ENCODE measurements around the gene SERPIND1. TPM values are rescaled to one million over a fixed set of nuclear protein-coding genes. Genes with fewer than 3 reads are reported as not detected.

The SERPIND1 gene
- total RNA-seq, 1 donor from 2014 or later = not detected

DNA sequence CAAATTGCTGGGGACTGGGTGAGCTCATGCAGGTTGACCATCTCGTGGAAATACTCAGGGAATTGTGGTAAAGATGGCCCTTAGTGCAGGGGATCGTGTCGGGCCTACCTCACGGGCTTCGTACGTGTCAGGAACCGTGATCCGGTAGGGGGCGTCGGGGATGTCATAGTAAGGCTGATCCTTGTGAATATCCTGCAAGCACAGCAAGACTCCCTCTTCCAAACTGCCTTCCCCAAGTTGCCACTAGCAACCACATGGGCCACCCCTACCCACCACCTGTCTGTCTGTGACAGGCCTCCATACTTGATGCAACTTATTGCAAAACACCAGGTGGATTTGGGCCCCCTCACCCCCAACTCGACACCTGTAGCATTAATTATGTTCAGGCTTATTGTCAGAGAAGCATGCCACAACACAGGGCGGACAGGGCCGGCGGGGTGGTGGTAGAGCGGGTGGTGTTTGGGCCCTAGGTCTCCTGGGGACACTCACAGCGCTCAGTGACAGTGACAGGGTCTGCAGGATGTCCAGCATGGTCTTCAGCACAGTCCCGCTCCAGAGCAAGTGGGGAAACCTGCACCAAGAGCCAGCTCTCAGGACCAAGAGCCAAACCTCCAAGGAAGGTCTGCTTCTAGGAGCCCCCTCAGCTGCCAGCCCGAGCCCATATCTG is 22.6 kb upstream of the SERPIND1 start:
- Mint-ChIP-seq H3K27ac (no peak overlapping the region), H3K27me3 (ENCODE audit: low read depth) (no peaks in the 10 kb centered on the region), H3K4me3 (ENCODE audit: low read depth) (no peak overlapping the region), H3K36me3 (ENCODE audit: low read depth) (peaks cover 19% of the 10 kb centered on the region), H3K9me3 (no peaks in the 10 kb centered on the region), H3K4me1 (ENCODE audit: low read depth) (no peaks in the 10 kb centered on the region)
- DNase-seq (ENCODE audit: low spot score) = no peak
- intact Hi-C loops (cut with micrococcal nuclease) = no loop called here

DNA sequence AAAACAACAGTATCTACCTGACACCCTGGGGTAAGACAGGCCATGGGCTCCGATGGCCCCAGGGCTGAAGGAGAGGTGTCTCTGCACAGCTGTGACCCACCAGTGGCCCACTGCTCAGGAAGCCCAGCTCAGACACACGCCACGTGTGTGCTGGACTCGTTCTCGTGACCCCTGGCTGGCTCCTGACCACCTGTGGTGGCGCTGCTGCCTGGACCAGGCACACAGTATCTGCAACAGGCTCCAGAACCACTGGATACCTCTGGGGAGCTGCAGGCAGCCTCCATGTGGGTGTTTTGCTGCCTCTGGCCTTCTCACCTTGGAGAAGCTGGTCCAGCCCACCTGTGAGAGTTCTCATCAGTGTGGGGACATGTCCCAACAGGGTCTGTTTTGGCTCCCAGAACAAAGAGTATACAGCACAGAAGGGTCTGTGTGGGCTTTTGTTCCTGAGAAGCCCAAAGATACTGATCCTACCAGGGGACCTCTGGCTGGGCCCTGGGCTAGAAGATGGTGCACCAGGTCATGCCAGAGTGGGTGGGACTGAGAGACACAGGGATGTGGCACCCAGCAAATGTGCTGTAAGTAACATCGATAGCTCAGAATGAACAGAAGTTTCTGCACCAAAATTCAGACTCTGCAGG is 21.7 kb upstream of the SERPIND1 start:
- H3K9me3 Mint-ChIP-seq = no peaks in the 10 kb centered on the region
- H3K27me3 Mint-ChIP-seq (ENCODE audit: low read depth) = no peaks in the 10 kb centered on the region
- no peak overlapping the region for H3K27ac Mint-ChIP-seq
- intact Hi-C loops (cut with micrococcal nuclease) = no loop called here
- no peak for DNase-seq (ENCODE audit: low spot score)
- no peaks in the 10 kb centered on the region for H3K4me1 Mint-ChIP-seq (ENCODE audit: low read depth)
- H3K36me3 Mint-ChIP-seq (ENCODE audit: low read depth) = peaks cover 16% of the 10 kb centered on the region
- no peak overlapping the region for H3K4me3 Mint-ChIP-seq (ENCODE audit: low read depth)

DNA sequence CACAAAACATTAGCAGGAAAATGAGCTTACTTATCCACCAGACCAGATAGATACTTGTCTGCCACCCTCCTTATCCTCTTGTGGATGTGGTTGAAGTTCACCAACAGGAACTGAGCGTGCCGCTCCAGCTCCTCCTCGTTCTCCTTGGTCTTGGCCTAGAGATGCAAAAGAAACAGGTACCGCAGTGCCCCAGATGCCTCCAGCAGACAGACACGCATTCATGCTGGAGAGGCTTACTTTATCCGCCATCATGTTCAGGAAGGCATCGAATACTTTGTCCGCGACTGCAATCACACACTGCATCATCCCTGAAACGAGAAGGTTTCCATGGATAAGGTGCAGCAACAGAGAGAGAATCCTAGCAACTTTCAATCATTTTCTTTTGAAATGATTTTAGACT is 21.0 kb upstream of the SERPIND1 start:
- Mint-ChIP-seq H3K9me3 (no peaks in the 10 kb centered on the region), H3K4me3 (ENCODE audit: low read depth) (no peak overlapping the region), H3K4me1 (ENCODE audit: low read depth) (no peaks in the 10 kb centered on the region), H3K27me3 (ENCODE audit: low read depth) (no peaks in the 10 kb centered on the region), H3K36me3 (ENCODE audit: low read depth) (peaks cover 20% of the 10 kb centered on the region), H3K27ac (no peak overlapping the region)
- intact Hi-C loops (cut with micrococcal nuclease) = no loop called here
- no peak for DNase-seq (ENCODE audit: low spot score)

DNA sequence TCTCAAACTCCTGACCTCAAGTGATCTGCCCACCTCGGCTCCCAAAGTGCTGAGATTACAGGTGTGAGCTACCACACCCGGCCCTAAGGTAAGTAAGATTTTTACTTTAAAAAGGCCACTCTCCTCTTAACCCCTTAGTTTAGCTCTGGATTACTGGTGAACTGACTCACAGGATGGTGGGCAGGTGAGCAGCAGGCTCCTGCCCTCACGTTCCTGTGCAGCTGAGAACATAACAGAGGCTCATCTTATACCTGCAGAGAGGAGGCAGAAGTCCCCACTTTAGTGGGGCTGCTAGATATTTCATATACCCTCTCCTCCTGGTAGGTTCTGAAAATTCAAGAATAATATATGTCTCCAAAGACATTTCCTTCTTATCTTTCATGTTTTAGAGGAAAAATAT is 17.1 kb upstream of the SERPIND1 start:
- intact Hi-C loops (cut with micrococcal nuclease) = no loop called here
- no peaks in the 10 kb centered on the region for H3K4me1 Mint-ChIP-seq (ENCODE audit: low read depth)

DNA sequence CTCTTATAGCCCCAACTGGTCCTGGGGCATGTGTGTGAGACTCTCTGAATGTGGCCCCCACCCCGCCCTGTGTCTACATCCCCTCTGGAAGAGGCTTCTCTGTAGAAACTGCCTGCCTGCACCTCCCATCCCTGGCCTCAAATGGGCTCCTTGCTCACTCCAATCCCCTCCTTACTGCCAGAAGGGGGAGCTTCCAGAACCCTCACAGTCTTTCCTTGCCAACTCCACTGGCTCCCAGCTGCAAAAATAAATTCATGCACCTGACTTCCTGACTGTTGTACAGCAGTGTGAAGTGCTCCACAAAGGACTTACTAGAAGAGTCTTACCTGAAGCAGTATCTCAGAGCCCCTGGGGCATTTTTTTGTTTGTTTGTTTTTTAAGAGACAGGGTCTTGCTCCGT is 15.2 kb upstream of the SERPIND1 start:
- peaks cover 42% of the 10 kb centered on the region for H3K36me3 Mint-ChIP-seq (ENCODE audit: low read depth)
- DNase-seq (ENCODE audit: low spot score) = no peak
- H3K27me3 Mint-ChIP-seq (ENCODE audit: low read depth) = no peaks in the 10 kb centered on the region
- H3K4me3 Mint-ChIP-seq (ENCODE audit: low read depth) = no peak overlapping the region
- no peaks in the 10 kb centered on the region for H3K9me3 Mint-ChIP-seq
- no peak overlapping the region for H3K27ac Mint-ChIP-seq
- H3K4me1 Mint-ChIP-seq (ENCODE audit: low read depth) = no peaks in the 10 kb centered on the region
- intact Hi-C loops (cut with micrococcal nuclease) = no loop called here

More for the DNA sequence above, 17.1 kb upstream of the SERPIND1 start:
- no peak overlapping the region for H3K4me3 Mint-ChIP-seq (ENCODE audit: low read depth)
- peaks cover 34% of the 10 kb centered on the region for H3K36me3 Mint-ChIP-seq (ENCODE audit: low read depth)
- no peaks in the 10 kb centered on the region for H3K27me3 Mint-ChIP-seq (ENCODE audit: low read depth)
- no peak overlapping the region for H3K27ac Mint-ChIP-seq
- no peak for DNase-seq (ENCODE audit: low spot score)
- H3K9me3 Mint-ChIP-seq = no peaks in the 10 kb centered on the region

DNA sequence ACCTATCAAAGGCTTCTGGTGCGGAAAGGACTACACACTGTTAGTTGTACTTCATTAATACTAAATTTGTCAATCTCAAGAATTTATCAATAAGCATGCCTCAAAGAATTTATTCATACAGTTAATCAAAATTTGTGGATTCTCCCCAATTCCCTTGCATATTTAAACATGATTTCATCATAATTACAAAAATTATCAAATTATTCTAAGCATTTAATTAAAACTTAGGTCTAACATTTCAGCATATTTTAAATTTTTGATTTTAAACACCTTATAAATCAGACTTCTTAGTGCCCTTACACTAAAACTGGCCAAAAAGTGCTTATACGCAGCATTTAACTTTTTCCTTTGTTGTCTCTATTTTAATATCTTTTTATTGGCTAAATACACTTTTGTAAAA is 13.8 kb upstream of the SERPIND1 start:
- DNase-seq (ENCODE audit: low spot score) = no peak
- no peaks in the 10 kb centered on the region for H3K4me1 Mint-ChIP-seq (ENCODE audit: low read depth)
- H3K36me3 Mint-ChIP-seq (ENCODE audit: low read depth) = peaks cover 52% of the 10 kb centered on the region
- intact Hi-C loops (cut with micrococcal nuclease) = no loop called here
- H3K27me3 Mint-ChIP-seq (ENCODE audit: low read depth) = no peaks in the 10 kb centered on the region
- H3K9me3 Mint-ChIP-seq = no peaks in the 10 kb centered on the region
- no peak overlapping the region for H3K27ac Mint-ChIP-seq
- no peak overlapping the region for H3K4me3 Mint-ChIP-seq (ENCODE audit: low read depth)

DNA sequence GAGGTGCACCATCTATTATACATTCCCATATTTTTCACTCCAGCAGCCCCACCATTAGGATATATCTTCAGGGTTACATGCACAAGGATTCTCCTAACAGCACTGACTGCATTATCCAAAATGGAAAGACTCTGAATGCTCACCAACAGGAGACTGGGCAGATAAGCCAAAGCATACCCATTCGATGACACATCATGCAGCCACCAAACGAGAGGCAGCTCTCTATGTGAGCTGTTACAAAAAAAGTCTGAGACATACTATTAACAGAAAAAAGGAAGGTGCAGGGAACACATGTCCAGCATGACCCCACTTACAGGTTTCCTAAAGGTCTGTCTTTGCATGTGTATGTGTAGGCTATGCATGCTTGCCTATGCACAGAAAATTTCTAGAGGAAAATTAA is 12.4 kb upstream of the SERPIND1 start:
- Mint-ChIP-seq H3K4me3 (ENCODE audit: low read depth) (no peak overlapping the region), H3K27ac (no peak overlapping the region), H3K27me3 (ENCODE audit: low read depth) (no peaks in the 10 kb centered on the region), H3K36me3 (ENCODE audit: low read depth) (peaks cover 60% of the 10 kb centered on the region), H3K4me1 (ENCODE audit: low read depth) (no peaks in the 10 kb centered on the region), H3K9me3 (no peaks in the 10 kb centered on the region)
- intact Hi-C loops (cut with micrococcal nuclease) = no loop called here
- no peak for DNase-seq (ENCODE audit: low spot score)

DNA sequence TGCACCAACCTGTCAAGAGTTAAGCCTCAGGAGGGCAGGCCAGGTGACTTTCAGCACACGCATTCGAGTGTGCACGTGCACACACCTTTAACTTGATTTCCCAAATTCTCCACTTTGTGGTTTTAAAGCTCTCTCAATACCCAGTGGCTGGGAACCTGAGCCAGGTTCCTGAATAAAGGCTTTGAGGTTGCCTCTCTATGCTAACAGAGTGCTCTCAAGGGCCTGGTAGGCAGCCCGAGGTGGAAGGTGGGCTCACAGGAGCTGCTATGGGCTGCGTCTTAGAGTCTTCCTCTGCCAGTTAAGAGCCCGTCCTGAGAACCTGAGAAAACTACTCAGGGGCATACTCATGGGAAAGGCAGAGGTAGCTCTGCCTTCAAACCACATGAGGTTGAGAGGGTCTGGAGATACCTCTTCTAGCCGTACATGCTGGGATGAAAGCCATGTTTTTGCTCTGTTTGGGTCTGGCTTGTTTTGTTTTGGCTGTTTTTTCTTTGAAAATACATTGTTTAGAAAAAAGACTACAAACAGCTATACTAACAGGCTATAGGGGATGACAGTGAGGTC is 11.6 kb upstream of the SERPIND1 start:
- Mint-ChIP-seq H3K4me3 (ENCODE audit: low read depth) (no peak overlapping the region), H3K36me3 (ENCODE audit: low read depth) (peaks cover 54% of the 10 kb centered on the region), H3K27ac (no peak overlapping the region), H3K4me1 (ENCODE audit: low read depth) (no peaks in the 10 kb centered on the region), H3K9me3 (no peaks in the 10 kb centered on the region), H3K27me3 (ENCODE audit: low read depth) (no peaks in the 10 kb centered on the region)
- intact Hi-C loops (cut with micrococcal nuclease) = no loop called here
- DNase-seq (ENCODE audit: low spot score) = no peak

DNA sequence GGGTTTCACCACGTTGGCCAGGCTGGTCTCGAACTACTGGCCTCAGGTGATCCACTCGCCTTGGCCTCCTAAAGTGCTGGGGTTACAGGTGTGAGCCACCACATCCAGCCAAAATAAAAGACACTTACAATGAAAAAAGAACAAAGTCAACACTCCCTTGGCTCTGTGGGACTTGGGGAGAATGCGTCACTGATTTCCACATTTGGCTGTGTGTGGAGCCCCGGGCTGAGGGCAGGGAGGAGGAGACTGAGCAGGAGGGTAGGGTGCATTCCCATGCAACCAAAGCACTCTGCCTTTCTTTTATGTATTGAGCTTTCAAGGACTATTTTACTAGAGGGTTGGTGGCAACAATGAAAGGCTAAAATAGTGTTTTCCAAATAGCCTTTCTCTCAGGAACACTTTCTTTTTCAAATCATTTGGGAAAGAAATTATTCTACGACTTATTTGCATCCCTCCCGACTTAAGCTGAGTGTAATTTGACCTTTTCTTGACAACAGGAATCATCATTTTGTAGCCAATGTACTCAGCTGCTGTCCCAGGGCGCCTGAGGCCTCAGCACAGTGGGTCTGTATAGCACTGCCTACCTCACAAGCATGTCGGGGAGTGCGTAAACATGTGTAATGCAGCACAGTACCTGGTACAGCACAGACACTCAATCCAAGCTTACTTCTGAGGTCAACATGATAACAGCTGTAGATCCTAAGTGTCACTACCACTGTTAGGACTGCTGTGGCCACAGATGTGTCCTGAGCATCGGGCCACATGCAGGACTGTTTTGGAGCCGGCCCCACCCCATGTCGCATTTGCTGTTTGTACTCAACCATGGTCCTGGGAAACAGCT is 10.1 kb upstream of the SERPIND1 start:
- Mint-ChIP-seq H3K27me3 (ENCODE audit: low read depth) (no peaks in the 10 kb centered on the region), H3K36me3 (ENCODE audit: low read depth) (peaks cover 45% of the 10 kb centered on the region), H3K9me3 (no peaks in the 10 kb centered on the region), H3K27ac (no peak overlapping the region), H3K4me1 (ENCODE audit: low read depth) (peaks cover 4% of the 10 kb centered on the region), H3K4me3 (ENCODE audit: low read depth) (no peak overlapping the region)
- DNase-seq (ENCODE audit: low spot score) = no peak
- intact Hi-C loops (cut with micrococcal nuclease) = no loop called here

DNA sequence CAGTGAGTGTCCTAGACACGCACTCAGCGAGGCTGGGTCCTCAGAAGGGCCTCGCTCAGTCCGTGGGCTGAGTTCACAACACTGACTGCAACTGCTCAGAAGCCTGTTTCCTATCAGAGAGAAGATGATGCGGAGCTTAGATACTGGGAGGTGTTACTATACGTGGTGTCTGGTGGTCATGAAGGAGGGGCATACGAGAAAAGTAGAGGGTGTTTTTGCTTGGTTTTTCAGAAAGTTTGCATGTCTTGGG is 9.5 kb upstream of the SERPIND1 start:
- no peaks in the 10 kb centered on the region for H3K27me3 Mint-ChIP-seq (ENCODE audit: low read depth)
- intact Hi-C loops (cut with micrococcal nuclease) = no loop called here

DNA sequence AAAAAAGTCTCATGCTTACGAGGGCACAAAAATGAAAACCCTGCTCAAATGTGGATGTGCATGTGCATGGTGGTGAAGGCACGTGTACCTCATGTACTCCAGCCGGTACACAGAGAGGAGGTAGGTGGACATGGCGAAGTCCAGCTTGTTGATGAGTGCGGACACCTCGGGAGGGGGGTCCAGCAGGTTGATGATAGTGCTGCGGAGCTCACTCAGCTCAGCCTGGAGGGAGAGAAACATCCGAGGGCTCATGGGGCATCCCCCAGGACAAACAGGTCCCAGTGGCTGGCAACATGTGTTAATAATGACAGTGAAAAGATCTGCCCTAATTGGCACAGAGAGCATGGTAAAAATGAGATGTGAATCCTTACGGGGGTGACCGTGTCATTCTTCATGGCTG is 9.2 kb upstream of the SERPIND1 start:
- intact Hi-C loops (cut with micrococcal nuclease) = no loop called here
- no peaks in the 10 kb centered on the region for H3K9me3 Mint-ChIP-seq
- peaks cover 4% of the 10 kb centered on the region for H3K4me1 Mint-ChIP-seq (ENCODE audit: low read depth)
- no peaks in the 10 kb centered on the region for H3K27me3 Mint-ChIP-seq (ENCODE audit: low read depth)
- H3K36me3 Mint-ChIP-seq (ENCODE audit: low read depth) = peaks cover 42% of the 10 kb centered on the region
- no peak overlapping the region for H3K4me3 Mint-ChIP-seq (ENCODE audit: low read depth)
- no peak for DNase-seq (ENCODE audit: low spot score)
- no peak overlapping the region for H3K27ac Mint-ChIP-seq

More for the DNA sequence above, 9.5 kb upstream of the SERPIND1 start:
- Mint-ChIP-seq H3K4me1 (ENCODE audit: low read depth) (peaks cover 4% of the 10 kb centered on the region), H3K27ac (no peak overlapping the region), H3K4me3 (ENCODE audit: low read depth) (no peak overlapping the region), H3K9me3 (no peaks in the 10 kb centered on the region), H3K36me3 (ENCODE audit: low read depth) (peaks cover 42% of the 10 kb centered on the region)
- DNase-seq (ENCODE audit: low spot score) = no peak

DNA sequence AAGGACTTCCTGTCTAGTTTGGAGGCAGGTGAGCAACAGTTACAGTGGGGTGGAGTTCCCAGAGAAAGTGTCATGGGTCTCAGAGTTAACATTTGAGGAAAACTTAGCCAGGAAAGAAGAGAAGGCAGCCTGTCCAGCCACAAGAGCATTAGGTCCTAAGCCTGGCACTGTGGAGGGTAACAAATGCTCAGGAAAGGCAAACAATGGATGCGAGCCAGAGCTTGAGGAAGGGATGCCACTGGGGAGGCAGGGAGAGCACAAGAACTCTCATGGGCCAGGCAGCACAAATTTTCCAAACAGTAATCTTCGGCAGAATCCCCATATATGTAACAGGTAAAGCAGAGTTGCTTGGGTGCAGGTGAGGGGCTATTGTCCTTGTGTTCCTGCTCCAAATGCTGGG is 8.0 kb upstream of the SERPIND1 start:
- H3K27ac Mint-ChIP-seq = no peak overlapping the region
- no peak overlapping the region for H3K4me3 Mint-ChIP-seq (ENCODE audit: low read depth)
- peaks cover 37% of the 10 kb centered on the region for H3K36me3 Mint-ChIP-seq (ENCODE audit: low read depth)
- H3K4me1 Mint-ChIP-seq (ENCODE audit: low read depth) = peaks cover 4% of the 10 kb centered on the region
- H3K27me3 Mint-ChIP-seq (ENCODE audit: low read depth) = no peaks in the 10 kb centered on the region
- intact Hi-C loops (cut with micrococcal nuclease) = no loop called here
- DNase-seq (ENCODE audit: low spot score) = no peak
- H3K9me3 Mint-ChIP-seq = no peaks in the 10 kb centered on the region

DNA sequence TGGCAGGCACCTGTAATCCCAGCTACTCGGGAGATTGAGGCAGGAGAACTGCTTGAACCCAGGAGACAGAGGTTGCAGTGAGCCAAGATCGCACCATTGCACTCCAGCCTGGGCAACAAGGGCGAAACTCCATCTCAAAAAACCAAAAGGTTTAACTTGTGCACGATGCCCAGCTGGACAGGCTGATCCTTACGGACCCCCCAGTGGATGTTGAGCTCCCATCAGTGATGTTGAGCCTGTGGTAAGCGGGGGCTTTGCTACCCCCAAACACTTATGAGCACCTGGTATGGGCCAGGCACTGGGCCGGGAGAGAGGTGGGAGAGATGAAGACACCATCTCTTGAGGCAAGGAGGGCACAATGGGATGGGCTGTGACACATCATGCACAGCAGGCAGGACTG is 7.4 kb upstream of the SERPIND1 start:
- intact Hi-C loops (cut with micrococcal nuclease) = no loop called here
- Mint-ChIP-seq H3K4me1 (ENCODE audit: low read depth) (peaks cover 4% of the 10 kb centered on the region), H3K4me3 (ENCODE audit: low read depth) (no peak overlapping the region), H3K36me3 (ENCODE audit: low read depth) (peaks cover 32% of the 10 kb centered on the region), H3K27me3 (ENCODE audit: low read depth) (no peaks in the 10 kb centered on the region), H3K27ac (no peak overlapping the region), H3K9me3 (no peaks in the 10 kb centered on the region)
- no peak for DNase-seq (ENCODE audit: low spot score)

Data from activated T-helper 2 cell treated with anti-CD3 and anti-CD28 coated beads, Interferon-gamma antibody, Interleukin-2, Interleukin-4, amounts not matched to agents 10 μg/mL and 5 μg/mL and 100 μg/mL, durations not matched to agents 14 hours and 24 hours and 36 hours (primary cell).